Measurements from ENCODE around the gene EVL.

EVL gene

GRCh38 chr14:100147691-100148464 lies 82.7 kb downstream of the EVL start:
- H3K4me3 ChIP-seq (ENCODE audit: low read depth, low read length): no peak overlapping the region
- TF ChIP-seq CTCF (IDR thresholded peaks at IDR 0.05; ENCODE audit: low read depth, low read length): no peak

GRCh38 chr14:100148837-100149731 lies 83.9 kb downstream of the EVL start:
- H3K4me3 ChIP-seq (ENCODE audit: low read depth, low read length): no peak overlapping the region
- TF ChIP-seq CTCF (IDR thresholded peaks at IDR 0.05; ENCODE audit: low read depth, low read length): no peak

GRCh38 chr14:100149851-100150611 lies 84.8 kb downstream of the EVL start:
- no peak overlapping the region for H3K4me3 ChIP-seq (ENCODE audit: low read depth, low read length)
- no peak for TF ChIP-seq CTCF (IDR thresholded peaks at IDR 0.05; ENCODE audit: low read depth, low read length)

GRCh38 chr14:100150932-100151587 lies 85.8 kb downstream of the EVL start:
- H3K4me3 ChIP-seq (ENCODE audit: low read depth, low read length): no peak overlapping the region
- TF ChIP-seq CTCF (IDR thresholded peaks at IDR 0.05; ENCODE audit: low read depth, low read length): no peak

GRCh38 chr14:100152091-100152490 lies 86.9 kb downstream of the EVL start:
- no peak overlapping the region for H3K4me3 ChIP-seq (ENCODE audit: low read depth, low read length)
- no peak for TF ChIP-seq CTCF (IDR thresholded peaks at IDR 0.05; ENCODE audit: low read depth, low read length)

GRCh38 chr14:100153560-100153959 lies 88.3 kb downstream of the EVL start:
- no peak for TF ChIP-seq CTCF (IDR thresholded peaks at IDR 0.05; ENCODE audit: low read depth, low read length)
- H3K4me3 ChIP-seq (ENCODE audit: low read depth, low read length): no peak overlapping the region
